ENCODE measurements around the gene SMPD3. TPM values are rescaled to one million over a fixed set of nuclear protein-coding genes. Genes with fewer than 3 reads are reported as not detected.

SMPD3 gene
- total RNA-seq, 1 donor from 2014 or later, result 0.49 TPM

DNA sequence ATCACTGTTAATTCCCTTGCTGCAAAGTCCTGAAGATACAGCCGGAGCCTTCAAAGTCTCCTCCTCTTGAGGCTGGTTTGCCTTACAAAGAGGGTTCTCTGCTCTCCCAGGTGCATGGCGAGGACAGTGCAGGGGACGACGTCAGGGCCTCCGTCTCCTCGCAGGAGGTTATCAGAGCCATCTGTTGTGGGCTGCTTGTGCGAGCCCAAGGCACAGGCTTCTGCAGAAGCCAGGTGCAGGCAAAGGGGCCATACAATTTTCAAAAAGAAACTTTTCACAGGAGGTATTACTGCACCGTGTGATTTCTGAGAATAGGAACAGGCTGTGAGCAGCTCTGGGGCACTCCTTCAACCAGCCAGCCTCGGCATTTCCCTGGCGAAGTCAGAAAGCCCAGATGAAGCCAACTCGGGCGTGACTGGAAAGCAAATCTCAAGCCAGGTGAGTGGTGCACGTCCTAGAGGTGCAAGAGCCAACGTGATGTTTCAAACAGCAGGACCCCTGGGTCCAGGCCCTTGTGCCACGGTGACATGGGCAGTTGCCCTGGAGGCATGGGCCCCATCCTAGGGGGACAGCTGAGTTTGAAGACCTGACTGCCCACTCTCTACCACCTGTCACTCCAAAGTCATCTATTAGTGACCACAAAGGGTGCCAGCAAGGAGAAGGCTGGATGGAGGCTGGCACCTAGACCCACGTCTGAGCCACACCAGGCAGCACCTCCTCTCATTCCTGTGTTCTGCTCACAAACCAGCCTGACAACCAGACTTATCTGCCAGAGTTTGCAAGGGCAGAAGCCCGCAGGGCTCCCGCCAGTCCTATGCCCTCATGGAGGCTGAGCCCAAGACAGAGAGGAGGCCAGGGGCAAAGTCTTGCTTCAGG is 68.6 kb downstream of the SMPD3 start:
- intact Hi-C loops (cut with micrococcal nuclease), result no loop called here
- no peaks in the 10 kb centered on the region for H3K9me3 Mint-ChIP-seq
- DNase-seq (ENCODE audit: low spot score), result no peak
- H3K27ac Mint-ChIP-seq, result no peak overlapping the region
- no peak overlapping the region for H3K4me3 Mint-ChIP-seq
- H3K36me3 Mint-ChIP-seq (ENCODE audit: low read depth), result no peaks in the 10 kb centered on the region
- peaks cover 21% of the 10 kb centered on the region for H3K4me1 Mint-ChIP-seq (ENCODE audit: low read depth)
- H3K27me3 Mint-ChIP-seq (ENCODE audit: insufficient read depth), result peaks cover 29% of the 10 kb centered on the region

DNA sequence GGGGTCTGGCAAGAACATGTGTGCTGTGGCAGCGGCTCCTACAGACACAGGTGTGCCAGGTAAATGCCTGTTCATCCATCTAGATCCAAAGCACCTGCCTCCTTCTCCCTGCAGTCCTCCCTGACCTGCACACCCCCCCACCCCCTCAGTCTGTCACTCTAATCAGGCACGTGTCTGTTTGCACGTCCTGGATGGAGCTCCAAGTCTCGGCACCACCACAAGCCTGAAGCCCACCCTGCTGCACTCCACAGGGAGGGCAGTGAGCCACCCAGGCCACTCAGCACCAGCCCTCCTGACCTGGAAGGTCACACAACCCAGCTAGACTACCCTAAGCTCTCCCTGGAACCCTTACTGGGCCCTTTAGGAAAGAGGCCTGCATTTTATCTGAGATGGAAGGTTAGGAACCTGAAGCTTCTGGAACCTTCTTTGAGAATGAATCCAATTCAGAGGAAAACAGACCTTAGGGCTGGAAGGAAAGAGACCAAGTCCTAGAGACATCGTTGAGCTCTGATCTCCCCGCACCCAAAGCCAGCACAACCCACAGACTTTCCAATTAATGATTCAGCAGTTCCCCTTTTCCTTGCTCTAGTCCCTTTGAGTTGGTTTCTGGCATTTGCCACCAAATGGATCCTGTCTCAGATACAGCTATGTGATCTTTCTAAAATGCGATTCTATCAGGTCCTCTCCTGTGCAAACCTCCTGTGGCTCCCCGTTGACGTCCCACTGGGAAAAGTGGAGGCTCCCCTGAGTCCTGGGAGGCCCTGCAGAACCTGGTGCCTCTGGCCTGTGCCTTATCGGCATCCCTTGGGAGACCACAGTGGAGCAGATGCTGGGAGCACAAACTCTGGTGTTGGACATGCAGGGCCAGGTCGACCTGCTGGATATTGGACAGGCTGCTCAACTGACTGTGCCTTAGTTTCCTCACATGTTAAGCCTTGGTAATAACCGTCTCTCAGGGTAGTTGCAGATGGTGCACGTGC is 69.6 kb downstream of the SMPD3 start:
- Mint-ChIP-seq H3K4me3 (no peak overlapping the region), H3K36me3 (ENCODE audit: low read depth) (no peaks in the 10 kb centered on the region), H3K27me3 (ENCODE audit: insufficient read depth) (peaks cover 34% of the 10 kb centered on the region), H3K27ac (no peak overlapping the region), H3K9me3 (no peaks in the 10 kb centered on the region), H3K4me1 (ENCODE audit: low read depth) (peaks cover 19% of the 10 kb centered on the region)
- intact Hi-C loops (cut with micrococcal nuclease), result no loop called here
- no peak for DNase-seq (ENCODE audit: low spot score)

DNA sequence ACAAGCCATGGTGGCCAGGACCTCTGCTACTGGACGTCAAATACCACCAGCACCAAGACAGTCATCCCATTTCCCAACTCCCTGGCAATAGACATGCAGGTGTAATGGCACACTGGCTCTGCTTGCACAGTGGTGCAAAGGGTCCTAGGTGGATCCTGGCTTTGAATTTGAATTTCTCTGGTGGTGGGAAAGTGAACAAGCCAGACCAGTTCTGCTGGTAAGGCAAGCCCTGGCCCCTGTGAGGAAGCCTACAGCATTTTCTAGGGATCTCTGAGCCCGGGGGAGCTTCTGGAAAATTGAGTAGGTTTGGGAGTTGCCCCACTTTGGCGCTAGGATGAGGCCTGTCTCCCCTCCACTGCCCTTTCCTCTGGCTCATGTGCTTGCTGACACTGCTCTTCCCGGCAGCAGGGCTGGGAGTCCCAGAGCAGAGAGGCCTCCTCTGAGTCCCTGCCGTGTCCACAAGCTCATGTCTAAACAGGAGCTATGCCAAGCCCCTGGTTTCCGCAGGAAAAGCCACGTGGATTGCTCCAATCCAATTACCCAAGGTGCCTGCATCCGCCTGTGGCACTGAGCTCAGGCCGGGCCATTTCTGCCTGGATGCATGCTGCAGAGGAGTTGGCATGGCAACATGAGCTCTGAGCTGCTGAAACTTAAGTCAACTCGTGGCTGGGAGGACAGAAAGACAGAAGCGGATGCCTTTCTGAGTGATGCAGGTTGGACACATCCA is 70.5 kb downstream of the SMPD3 start:
- intact Hi-C loops (cut with micrococcal nuclease), result no loop called here
- Mint-ChIP-seq H3K27me3 (ENCODE audit: insufficient read depth) (peaks cover 40% of the 10 kb centered on the region), H3K4me3 (no peak overlapping the region)

DNA sequence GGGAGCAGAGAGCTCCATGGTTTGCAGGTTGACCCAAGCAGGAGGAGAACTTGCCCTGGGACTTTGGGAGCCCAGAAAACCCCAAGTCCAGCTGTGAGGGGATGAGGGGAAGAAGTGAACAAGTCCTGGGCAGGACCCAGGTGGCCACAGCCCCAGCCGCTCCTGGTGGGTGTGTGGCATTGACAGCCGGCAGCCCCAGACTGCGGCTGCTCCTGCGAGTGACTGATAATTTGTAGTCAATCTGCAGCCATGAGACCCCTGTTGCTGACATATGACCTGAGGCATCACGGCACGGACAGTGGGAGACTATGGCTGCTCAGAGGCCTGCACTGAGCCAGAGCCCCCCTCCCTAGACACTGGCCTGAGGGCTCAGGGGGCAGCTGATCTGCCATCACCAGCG is 71.1 kb downstream of the SMPD3 start:
- DNase-seq (ENCODE audit: low spot score), result no peak
- intact Hi-C loops (cut with micrococcal nuclease), result no loop called here
- Mint-ChIP-seq H3K27ac (no peak overlapping the region), H3K36me3 (ENCODE audit: low read depth) (no peaks in the 10 kb centered on the region), H3K9me3 (no peaks in the 10 kb centered on the region), H3K4me1 (ENCODE audit: low read depth) (peaks cover 19% of the 10 kb centered on the region), H3K27me3 (ENCODE audit: insufficient read depth) (peaks cover 38% of the 10 kb centered on the region), H3K4me3 (no peak overlapping the region)

More for the DNA sequence above, 70.5 kb downstream of the SMPD3 start:
- Mint-ChIP-seq H3K36me3 (ENCODE audit: low read depth) (no peaks in the 10 kb centered on the region), H3K4me1 (ENCODE audit: low read depth) (peaks cover 19% of the 10 kb centered on the region), H3K9me3 (no peaks in the 10 kb centered on the region), H3K27ac (no peak overlapping the region)
- no peak for DNase-seq (ENCODE audit: low spot score)

DNA sequence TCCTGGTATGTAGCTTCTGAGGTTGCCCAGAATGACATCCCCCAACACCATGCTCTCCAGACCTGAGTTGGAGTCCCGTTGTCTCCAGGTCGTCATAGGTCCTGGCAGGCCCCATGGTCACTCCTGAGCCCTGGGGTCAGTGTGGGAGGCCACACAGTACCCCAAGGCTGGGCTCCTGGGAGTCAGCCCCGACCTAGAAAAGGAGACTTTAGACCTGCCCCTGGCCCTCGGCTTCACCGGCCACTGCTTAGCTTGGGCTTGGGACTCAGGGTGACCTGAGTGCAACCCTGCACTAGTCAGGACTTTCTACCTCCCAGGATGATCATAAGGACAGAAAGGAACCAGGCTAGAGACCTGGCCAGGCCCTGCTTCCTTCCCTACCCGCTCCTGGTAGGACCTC is 71.7 kb downstream of the SMPD3 start:
- intact Hi-C loops (cut with micrococcal nuclease), result no loop called here
- Mint-ChIP-seq H3K4me1 (ENCODE audit: low read depth) (peaks cover 19% of the 10 kb centered on the region), H3K9me3 (no peaks in the 10 kb centered on the region), H3K27me3 (ENCODE audit: insufficient read depth) (peaks cover 40% of the 10 kb centered on the region), H3K27ac (no peak overlapping the region), H3K4me3 (no peak overlapping the region), H3K36me3 (ENCODE audit: low read depth) (no peaks in the 10 kb centered on the region)
- no peak for DNase-seq (ENCODE audit: low spot score)

DNA sequence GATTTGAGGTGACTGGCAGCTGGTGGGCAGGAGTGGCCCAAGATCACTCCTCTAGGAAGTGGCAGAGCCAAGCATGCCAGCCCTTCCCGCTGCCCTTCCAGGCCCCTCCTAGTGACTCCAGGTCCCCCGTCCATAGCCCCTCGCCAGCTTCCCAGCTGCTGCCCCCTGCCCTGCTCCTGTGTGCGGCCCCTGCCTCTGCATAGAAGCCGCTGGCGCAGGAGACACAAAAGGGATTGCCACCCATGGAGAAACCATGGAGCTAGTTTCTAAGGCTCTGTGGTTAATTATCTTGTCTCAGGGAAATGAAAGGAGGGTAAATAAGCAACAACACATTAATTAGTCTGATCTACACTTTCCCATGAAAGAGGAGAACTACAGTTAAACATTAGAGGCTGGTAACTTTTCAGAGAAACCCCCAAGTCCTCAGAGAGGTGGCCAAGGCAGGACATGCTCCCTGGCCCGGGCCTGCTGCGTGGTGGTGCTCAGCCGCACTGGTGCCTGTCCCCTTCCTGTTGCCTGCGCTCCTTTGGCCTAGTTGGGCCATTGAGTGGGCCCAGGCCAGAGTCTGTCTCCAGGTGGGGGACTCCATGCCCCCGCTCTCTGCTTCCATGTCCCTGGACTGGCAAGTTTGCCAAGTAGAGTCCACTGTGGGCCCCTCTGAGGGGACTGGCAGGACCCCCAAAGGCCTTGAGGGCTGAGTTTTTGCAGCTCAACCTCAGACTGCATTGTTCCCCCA is 72.3 kb downstream of the SMPD3 start:
- H3K4me3 Mint-ChIP-seq, result no peak overlapping the region
- no peaks in the 10 kb centered on the region for H3K9me3 Mint-ChIP-seq
- DNase-seq (ENCODE audit: low spot score), result no peak
- H3K36me3 Mint-ChIP-seq (ENCODE audit: low read depth), result no peaks in the 10 kb centered on the region
- intact Hi-C loops (cut with micrococcal nuclease), result no loop called here
- peaks cover 19% of the 10 kb centered on the region for H3K4me1 Mint-ChIP-seq (ENCODE audit: low read depth)
- H3K27me3 Mint-ChIP-seq (ENCODE audit: insufficient read depth), result peaks cover 41% of the 10 kb centered on the region
- H3K27ac Mint-ChIP-seq, result no peak overlapping the region

DNA sequence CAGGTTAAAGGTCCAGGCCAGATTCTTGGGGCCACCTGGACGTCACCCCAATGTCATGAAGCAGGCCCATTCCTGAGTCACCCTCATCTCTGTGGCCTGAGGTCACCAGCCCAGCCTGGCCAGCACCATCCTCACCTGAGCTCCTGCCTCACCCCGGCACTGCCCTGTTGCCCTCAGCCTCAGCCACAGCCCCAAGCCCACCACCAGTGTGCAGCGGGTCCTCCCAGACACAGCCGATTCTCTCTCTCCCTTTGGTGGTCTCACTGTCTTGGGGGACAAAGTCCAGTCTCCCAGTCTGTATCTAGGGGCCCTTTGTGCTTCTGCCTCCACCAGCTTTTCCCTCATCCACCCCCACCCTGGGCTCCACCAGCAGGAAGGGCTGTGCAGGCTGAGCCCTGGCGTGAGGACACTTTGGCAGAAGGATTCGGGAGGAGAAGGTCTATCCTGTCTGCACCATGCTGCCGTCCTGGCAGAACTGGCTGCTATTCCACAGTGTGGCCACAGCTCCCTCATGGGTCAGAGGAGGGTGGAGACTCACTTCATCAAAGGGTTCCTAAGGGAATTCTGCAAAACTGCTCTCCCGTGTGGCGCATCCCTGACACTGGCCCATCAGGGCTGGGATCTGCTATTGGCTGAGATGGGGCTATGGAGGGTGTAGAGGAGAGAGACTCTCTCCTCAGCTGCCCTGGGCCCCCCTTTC is 73.2 kb downstream of the SMPD3 start:
- intact Hi-C loops (cut with micrococcal nuclease), result no loop called here
- Mint-ChIP-seq H3K4me1 (ENCODE audit: low read depth) (peaks cover 22% of the 10 kb centered on the region), H3K9me3 (no peaks in the 10 kb centered on the region), H3K27me3 (ENCODE audit: insufficient read depth) (peaks cover 41% of the 10 kb centered on the region), H3K27ac (no peak overlapping the region), H3K4me3 (no peak overlapping the region), H3K36me3 (ENCODE audit: low read depth) (no peaks in the 10 kb centered on the region)
- DNase-seq (ENCODE audit: low spot score), result no peak

DNA sequence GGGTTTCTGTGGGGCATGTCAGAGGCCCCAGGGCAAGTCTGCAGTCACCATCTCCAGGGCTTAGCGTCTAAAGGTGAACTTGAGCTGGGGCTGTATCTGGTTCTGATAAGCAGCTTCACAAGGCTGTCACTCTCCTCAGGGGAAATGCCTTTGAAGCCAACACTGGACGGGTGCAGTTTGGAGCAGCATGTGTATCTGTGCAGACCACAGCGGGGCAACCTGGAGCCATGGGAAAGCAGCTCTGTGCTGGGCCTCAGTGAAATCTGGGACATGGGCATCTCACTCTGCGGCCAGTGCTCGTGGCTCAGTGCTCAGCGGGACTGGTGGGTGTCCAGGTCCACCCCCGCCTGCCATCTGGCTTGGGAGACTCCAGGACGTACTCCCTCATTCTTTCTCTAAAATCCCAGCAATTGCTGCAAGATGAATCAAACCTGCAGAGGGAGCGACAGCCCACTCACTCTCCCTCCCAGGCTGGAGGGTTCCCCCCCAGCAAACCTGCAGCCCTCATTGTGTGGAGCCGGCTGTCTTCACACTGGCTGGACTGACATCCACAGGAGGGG is 74.0 kb downstream of the SMPD3 start:
- Mint-ChIP-seq H3K27me3 (ENCODE audit: insufficient read depth) (peaks cover 44% of the 10 kb centered on the region), H3K27ac (no peak overlapping the region), H3K36me3 (ENCODE audit: low read depth) (no peaks in the 10 kb centered on the region), H3K9me3 (no peaks in the 10 kb centered on the region), H3K4me3 (no peak overlapping the region), H3K4me1 (ENCODE audit: low read depth) (peaks cover 25% of the 10 kb centered on the region)
- no peak for DNase-seq (ENCODE audit: low spot score)
- intact Hi-C loops (cut with micrococcal nuclease), result no loop called here

DNA sequence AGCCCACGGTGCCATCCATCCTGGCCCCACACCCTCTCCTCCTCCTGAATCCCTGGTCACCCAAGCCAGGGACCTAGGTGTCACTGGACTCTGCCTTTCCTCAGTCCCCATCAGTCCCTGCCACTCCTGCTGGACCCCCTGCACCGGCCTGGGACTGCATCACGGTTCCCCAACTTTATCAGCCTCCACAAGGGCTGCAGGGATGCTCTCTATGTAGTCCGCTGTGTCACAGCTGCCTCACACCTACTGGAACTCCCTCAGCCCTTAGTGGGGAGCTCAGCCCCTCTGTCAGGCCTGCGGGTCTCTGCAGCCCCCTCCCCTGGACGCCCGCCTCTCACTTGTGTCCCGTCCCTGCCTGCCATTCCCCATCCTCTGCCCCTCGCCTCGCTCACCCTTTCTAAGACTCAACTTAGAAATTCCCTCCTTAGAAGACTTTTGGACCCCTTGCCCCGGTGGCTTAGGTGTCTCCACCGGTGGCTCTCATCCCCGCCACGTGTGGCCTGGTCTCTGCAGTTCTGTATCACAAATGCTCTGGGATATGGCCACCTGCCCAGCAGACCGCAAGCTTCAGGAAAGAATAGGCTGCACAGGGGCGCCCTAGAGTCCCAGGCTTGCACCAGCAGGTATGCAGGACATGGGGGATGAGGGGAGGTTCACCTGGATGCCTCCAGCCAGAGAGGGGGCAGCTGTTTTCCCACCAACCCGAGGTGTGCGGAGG is 74.6 kb downstream of the SMPD3 start:
- Mint-ChIP-seq H3K4me1 (ENCODE audit: low read depth) (peaks cover 25% of the 10 kb centered on the region), H3K9me3 (no peaks in the 10 kb centered on the region), H3K27me3 (ENCODE audit: insufficient read depth) (peaks cover 43% of the 10 kb centered on the region), H3K27ac (peak overlapping the region; percentile 65), H3K4me3 (no peak overlapping the region), H3K36me3 (ENCODE audit: low read depth) (no peaks in the 10 kb centered on the region)
- no peak for DNase-seq (ENCODE audit: low spot score)
- intact Hi-C loops (cut with micrococcal nuclease), result no loop called here

DNA sequence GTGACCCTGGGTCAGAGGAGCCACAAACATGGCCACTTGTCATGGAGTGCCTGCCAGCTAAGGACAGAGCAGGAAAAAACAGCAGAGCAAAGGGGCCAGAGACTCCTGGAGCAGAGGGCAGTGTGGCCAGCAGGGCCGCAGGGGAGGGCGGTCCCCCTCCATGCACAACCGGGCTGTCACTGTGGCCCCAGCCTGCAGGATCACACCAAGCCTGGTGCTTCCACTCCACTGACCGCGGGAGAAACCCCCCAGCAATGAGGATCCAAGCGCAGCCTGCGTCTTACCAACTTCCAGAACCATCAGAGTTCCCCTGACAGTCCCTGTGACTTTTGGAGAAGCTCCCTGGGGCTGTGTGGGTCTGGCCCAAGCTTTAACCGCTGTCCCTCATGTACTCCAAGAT is 75.5 kb downstream of the SMPD3 start:
- no peaks in the 10 kb centered on the region for H3K9me3 Mint-ChIP-seq
- intact Hi-C loops (cut with micrococcal nuclease), result no loop called here
- no peak for DNase-seq (ENCODE audit: low spot score)
- peak overlapping the region; percentile 65 for H3K27ac Mint-ChIP-seq
- peaks cover 31% of the 10 kb centered on the region for H3K4me1 Mint-ChIP-seq (ENCODE audit: low read depth)
- H3K36me3 Mint-ChIP-seq (ENCODE audit: low read depth), result no peaks in the 10 kb centered on the region
- peaks cover 44% of the 10 kb centered on the region for H3K27me3 Mint-ChIP-seq (ENCODE audit: insufficient read depth)
- no peak overlapping the region for H3K4me3 Mint-ChIP-seq

DNA sequence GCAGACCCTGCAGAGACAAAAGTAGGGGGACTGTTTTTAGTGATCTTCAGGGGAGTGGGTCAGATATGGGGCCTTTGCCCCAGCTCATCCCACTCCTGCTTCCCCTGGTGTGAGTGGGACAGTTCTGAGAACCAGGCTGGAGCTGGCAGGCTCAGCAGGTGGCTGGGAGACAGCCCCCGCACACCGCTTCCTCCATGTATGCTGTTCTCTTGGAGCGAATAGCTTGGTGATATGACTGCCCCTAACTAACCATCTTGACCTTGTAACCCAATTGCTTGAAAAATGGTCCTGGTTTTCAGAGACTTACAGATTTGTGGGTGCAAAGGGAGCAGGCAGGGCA is 76.0 kb downstream of the SMPD3 start:
- H3K36me3 Mint-ChIP-seq (ENCODE audit: low read depth), result no peaks in the 10 kb centered on the region
- peaks cover 44% of the 10 kb centered on the region for H3K27me3 Mint-ChIP-seq (ENCODE audit: insufficient read depth)
- no peak for DNase-seq (ENCODE audit: low spot score)
- H3K9me3 Mint-ChIP-seq, result no peaks in the 10 kb centered on the region
- H3K4me1 Mint-ChIP-seq (ENCODE audit: low read depth), result peaks cover 35% of the 10 kb centered on the region
- intact Hi-C loops (cut with micrococcal nuclease), result no loop called here
- no peak overlapping the region for H3K27ac Mint-ChIP-seq
- no peak overlapping the region for H3K4me3 Mint-ChIP-seq

Measured in activated T-helper 1 cell treated with anti-CD3 and anti-CD28 coated beads, Interleukin-12 subunit alpha, Interleukin-12 subunit beta, Interleukin-2, Interleukin-4 antibody, amounts not matched to agents 30 ng/mL and 10 ng/mL and 1 ng/mL, durations not matched to agents 14 hours and 24 hours and 36 hours (primary cell).